GM21526 (cell line): ENCODE measurements around the gene POPDC2.

Experiments
- ATAC-seq: cut with Tn5 transposase; IDR thresholded peaks from one replicate; pipeline ENCODE4 v1.9.1; 2021; ENCODE audit warnings: moderate library complexity; ENCODE audit not compliant: unreplicated experiment, low FRiP score

Gene POPDC2

GRCh38 chr3:119672776-119673175 is 12.4 kb upstream of the POPDC2 start:
- ATAC-seq = no peak

- no peak for ATAC-seq
Measured at GRCh38 chr3:119669906-119670570, 9.6 kb upstream of the POPDC2 start.

- no peak for ATAC-seq
Measured at GRCh38 chr3:119665954-119666559, 5.7 kb upstream of the POPDC2 start.

GRCh38 chr3:119664850-119665379 is 4.5 kb upstream of the POPDC2 start:
- ATAC-seq = no peak

- no peak for ATAC-seq
Measured at GRCh38 chr3:119664370-119664769, 4.0 kb upstream of the POPDC2 start.

GRCh38 chr3:119663885-119664284 is 3.5 kb upstream of the POPDC2 start:
- ATAC-seq = no peak

GRCh38 chr3:119662604-119663373 is 2.4 kb upstream of the POPDC2 start:
- no peak for ATAC-seq

GRCh38 chr3:119659606-119660291 is 640 bp downstream of the POPDC2 start:
- ATAC-seq = no peak

- ATAC-seq = no peak
Measured at GRCh38 chr3:119658994-119659393, 1.4 kb downstream of the POPDC2 start.

- no peak for ATAC-seq
Measured at GRCh38 chr3:119657887-119658702, 2.3 kb downstream of the POPDC2 start.

- no peak for ATAC-seq
Measured at GRCh38 chr3:119653876-119654275, 6.5 kb downstream of the POPDC2 start.

GRCh38 chr3:119652306-119653033 is 7.9 kb downstream of the POPDC2 start:
- no peak for ATAC-seq

GRCh38 chr3:119649761-119650160 is 10.6 kb downstream of the POPDC2 start:
- no peak for ATAC-seq

GRCh38 chr3:119647843-119648575 is 12.4 kb downstream of the POPDC2 start:
- no peak for ATAC-seq

GRCh38 chr3:119647171-119647570 is 13.2 kb downstream of the POPDC2 start:
- no peak for ATAC-seq

GRCh38 chr3:119645813-119646212 is 14.6 kb downstream of the POPDC2 start:
- no peak for ATAC-seq

- no peak for ATAC-seq
Measured at GRCh38 chr3:119644481-119644880, 15.9 kb downstream of the POPDC2 start.

GRCh38 chr3:119643528-119643927 is 16.9 kb downstream of the POPDC2 start:
- ATAC-seq = no peak
